22Rv1 (cell line): ENCODE results near the gene RGS11.

Experiments
- CTCF ChIP-seq: fragments of 450-650 bp; IDR thresholded peaks from 2 replicates; pipeline ENCODE4 v1.5.1; 2017; ENCODE audit warnings: mild to moderate bottlenecking
- ZFX ChIP-seq: fragments of 450-650 bp; IDR thresholded peaks from 2 replicates; pipeline ENCODE4 v1.6.1; 2017; ENCODE audit warnings: antibody characterized with exemption, borderline replicate concordance

GRCh38 chr16:275786-276232, at the start of gene RGS11:
- TF ChIP-seq CTCF (no peak), ZFX (no peak)
